ENCODE data around the gene RAD9B. TPM values are rescaled to one million over a fixed set of nuclear protein-coding genes. Genes with fewer than 3 reads are reported as not detected.

RAD9B gene
- total and polyA plus RNA-seq, 2 of the 13 experiments (the other 11 are each of a cell fraction or from before 2014, with no cell fraction given), result 0.05 to 0.38 TPM

DNA sequence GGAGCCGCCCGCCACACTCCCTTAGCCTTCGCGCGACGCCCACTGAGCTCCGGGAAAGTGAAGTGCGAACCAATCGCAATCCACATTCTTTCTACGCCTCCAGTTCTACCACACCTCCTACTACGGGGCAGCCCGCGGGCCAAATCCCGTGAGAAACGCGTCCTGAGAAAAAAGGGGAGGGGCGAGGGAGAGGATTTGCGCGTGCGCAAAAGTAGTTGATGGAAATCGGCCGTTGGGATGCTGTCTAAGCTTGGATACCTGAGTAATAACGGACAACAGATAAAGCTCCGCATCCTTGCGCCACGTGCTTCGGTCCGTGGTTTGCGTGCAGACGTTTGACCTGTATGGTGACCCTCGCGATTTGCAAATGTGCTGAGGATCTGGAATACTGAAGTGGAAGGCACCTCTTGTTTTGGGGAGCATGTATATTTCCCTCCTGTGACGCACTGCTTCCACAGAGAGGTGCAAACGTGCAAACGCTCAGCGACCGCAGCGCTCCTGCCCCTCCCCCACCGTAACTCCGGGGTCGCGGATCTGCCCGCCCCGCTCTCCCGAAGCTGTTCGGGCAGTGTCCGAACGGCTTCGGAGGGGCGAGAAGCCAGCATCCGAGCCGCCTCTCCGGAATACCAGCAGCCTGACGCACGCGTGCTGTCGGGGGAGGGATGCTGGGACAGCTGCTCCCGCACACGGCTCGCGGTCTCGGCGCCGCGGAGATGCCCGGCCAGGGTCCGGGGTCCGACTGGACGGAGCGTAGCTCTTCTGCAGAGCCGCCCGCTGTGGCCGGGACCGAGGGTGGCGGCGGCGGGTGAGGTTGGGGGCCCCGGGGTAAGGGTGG is 33.7 kb upstream of the RAD9B start, which contains the start of the genes FAM216A and GPN3 (continued):
- TF ChIP-seq ZIK1 (CRISPR knock-in tag; IDR thresholded peaks at IDR 0.05; ENCODE audit: borderline replicate concordance, low read depth), result peak; percentile 47; the same call in 1 of the 2 replicates
- TF ChIP-seq NFKB2 (CRISPR knock-in tag; IDR thresholded peaks at IDR 0.05; ENCODE audit: borderline replicate concordance), result peak; percentile 28; the same call in 1 of the 2 replicates
- TF ChIP-seq HDAC1 (CRISPR knock-in tag; IDR thresholded peaks at IDR 0.05), result peak; percentile 86
- TF ChIP-seq ZNF777 (CRISPR knock-in tag; IDR thresholded peaks at IDR 0.05), result peak; percentile 91
- peak; percentile 50; the same call in 1 of the 2 replicates for TF ChIP-seq MTF1 (CRISPR knock-in tag; IDR thresholded peaks at IDR 0.05)
- TF ChIP-seq CHD2 (IDR thresholded peaks at IDR 0.05; ENCODE audit: low read depth, low read length), result peak; percentile 91
- TF ChIP-seq ZNF615 (CRISPR knock-in tag; IDR thresholded peaks at IDR 0.05; ENCODE audit: borderline replicate concordance), result no peak
- peak; percentile 13; the same call in 1 of the 2 replicates for TF ChIP-seq ZNF589 (CRISPR knock-in tag; conservative IDR thresholded peaks at IDR 0.05)
- peak; percentile 61; the same call in 1 of the 2 replicates for TF ChIP-seq HOXA9 (CRISPR knock-in tag; IDR thresholded peaks at IDR 0.05; ENCODE audit: borderline replicate concordance)
- no peak for TF ChIP-seq RBM39 (IDR thresholded peaks at IDR 0.05; ENCODE audit: low read depth, low read length, poor library complexity, severe bottlenecking)
- no peak for TF ChIP-seq ZNF292 (CRISPR knock-in tag; IDR thresholded peaks at IDR 0.05; ENCODE audit: borderline replicate concordance, low read depth)
- no peak for TF ChIP-seq ETS1 (CRISPR knock-in tag; IDR thresholded peaks at IDR 0.05)
- TF ChIP-seq, protein P1, sequence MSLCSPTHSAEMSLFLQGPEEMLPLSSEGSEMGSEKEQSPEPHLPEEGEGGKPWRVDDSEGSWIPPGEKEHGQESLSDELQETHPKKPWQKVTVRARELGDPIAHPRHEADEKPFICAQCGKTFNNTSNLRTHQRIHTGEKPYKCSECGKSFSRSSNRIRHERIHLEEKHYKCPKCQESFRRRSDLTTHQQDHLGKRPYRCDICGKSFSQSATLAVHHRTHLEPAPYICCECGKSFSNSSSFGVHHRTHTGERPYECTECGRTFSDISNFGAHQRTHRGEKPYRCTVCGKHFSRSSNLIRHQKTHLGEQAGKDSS (CRISPR knock-in tag; IDR thresholded peaks at IDR 0.05; ENCODE audit: borderline replicate concordance, low read depth), result peak; percentile 16; the same call in 1 of the 2 replicates
- no peak; the same call in 1 of the 2 replicates for TF ChIP-seq ETV5 (CRISPR knock-in tag; IDR thresholded peaks at IDR 0.05; ENCODE audit: borderline replicate concordance)
- no peak for TF ChIP-seq HNRNPH1 (optimal IDR thresholded peaks at IDR 0.05; ENCODE audit: low read depth, low read length)
- TF ChIP-seq HCFC1 (IDR thresholded peaks at IDR 0.05; ENCODE audit: low read depth, low read length), result no peak
- peak; percentile 75; the same call in 1 of the 2 replicates for TF ChIP-seq SIN3B (IDR thresholded peaks at IDR 0.05; ENCODE audit: low read length)
- TF ChIP-seq CHD4 (IDR thresholded peaks at IDR 0.05; ENCODE audit: borderline replicate concordance, low read length), result no peak
- peak; percentile 96 for TF ChIP-seq GATAD1 (CRISPR knock-in tag; IDR thresholded peaks at IDR 0.05)
- peak; percentile 43; the same call in 1 of the 2 replicates for TF ChIP-seq ZSCAN9 (CRISPR knock-in tag; IDR thresholded peaks at IDR 0.05; ENCODE audit: borderline replicate concordance)
- peak; percentile 54; the same call in 1 of the 2 replicates for TF ChIP-seq ZFP36L1 (CRISPR knock-in tag; IDR thresholded peaks at IDR 0.05)
- TF ChIP-seq ZSCAN31 (CRISPR knock-in tag; IDR thresholded peaks at IDR 0.05; ENCODE audit: low read depth), result no peak
- TF ChIP-seq ZFAT (CRISPR knock-in tag; conservative IDR thresholded peaks at IDR 0.05), result no peak

Measured in HepG2 (cell line).